ENCODE results near the gene UNCX.

- no peak for TF ChIP-seq CTCF (IDR thresholded peaks at IDR 0.05)
- TF ChIP-seq POLR2A (IDR thresholded peaks at IDR 0.05), result no peak
Measured at GRCh38 chr7:1227071-1227804, 5.4 kb upstream of the UNCX start.

Data from adrenal gland (tissue), 5 donors.